ENCODE measurements around the gene TRPC4.

DNA sequence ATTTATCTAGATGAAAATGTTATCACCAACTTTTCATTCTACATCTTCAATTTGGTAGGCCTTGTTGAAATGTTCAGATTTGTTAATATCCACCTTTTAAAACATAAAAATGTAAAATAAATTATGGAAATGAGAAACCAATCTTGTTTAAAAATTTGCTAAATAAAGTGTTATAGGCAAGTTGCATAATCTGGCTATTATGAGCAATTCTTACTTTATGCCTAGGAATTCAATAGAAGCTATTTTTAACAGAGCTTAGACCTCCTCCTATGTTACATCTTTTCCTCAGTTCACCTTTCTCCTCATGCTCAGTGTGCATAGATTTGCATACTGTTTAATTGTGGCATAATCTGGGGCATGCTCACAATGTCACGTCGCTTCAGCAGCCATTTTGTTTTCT is 183.1 kb downstream of the TRPC4 start:
- TF ChIP-seq, protein P1, sequence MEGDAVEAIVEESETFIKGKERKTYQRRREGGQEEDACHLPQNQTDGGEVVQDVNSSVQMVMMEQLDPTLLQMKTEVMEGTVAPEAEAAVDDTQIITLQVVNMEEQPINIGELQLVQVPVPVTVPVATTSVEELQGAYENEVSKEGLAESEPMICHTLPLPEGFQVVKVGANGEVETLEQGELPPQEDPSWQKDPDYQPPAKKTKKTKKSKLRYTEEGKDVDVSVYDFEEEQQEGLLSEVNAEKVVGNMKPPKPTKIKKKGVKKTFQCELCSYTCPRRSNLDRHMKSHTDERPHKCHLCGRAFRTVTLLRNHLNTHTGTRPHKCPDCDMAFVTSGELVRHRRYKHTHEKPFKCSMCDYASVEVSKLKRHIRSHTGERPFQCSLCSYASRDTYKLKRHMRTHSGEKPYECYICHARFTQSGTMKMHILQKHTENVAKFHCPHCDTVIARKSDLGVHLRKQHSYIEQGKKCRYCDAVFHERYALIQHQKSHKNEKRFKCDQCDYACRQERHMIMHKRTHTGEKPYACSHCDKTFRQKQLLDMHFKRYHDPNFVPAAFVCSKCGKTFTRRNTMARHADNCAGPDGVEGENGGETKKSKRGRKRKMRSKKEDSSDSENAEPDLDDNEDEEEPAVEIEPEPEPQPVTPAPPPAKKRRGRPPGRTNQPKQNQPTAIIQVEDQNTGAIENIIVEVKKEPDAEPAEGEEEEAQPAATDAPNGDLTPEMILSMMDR (IDR thresholded peaks at IDR 0.05): no peak
- TF ChIP-seq RFX5 (IDR thresholded peaks at IDR 0.05) (no peak), ZSCAN20 (CRISPR knock-in tag; IDR thresholded peaks at IDR 0.05) (no peak), EP300 (IDR thresholded peaks at IDR 0.05) (no peak), POLR2A (IDR thresholded peaks at IDR 0.05; ENCODE audit: low read length) (no peak), FOSB (CRISPR knock-in tag; IDR thresholded peaks at IDR 0.05) (no peak), JUN (IDR thresholded peaks at IDR 0.05) (no peak), RAD21 (conservative IDR thresholded peaks at IDR 0.05 in 1 of 2, IDR thresholded peaks at IDR 0.05 in 1 of 2) (no peak), CEBPB (IDR thresholded peaks at IDR 0.05) (no peak), MAFK (IDR thresholded peaks at IDR 0.05; ENCODE audit: partially characterized antibody) (no peak), EHMT2 (IDR thresholded peaks at IDR 0.05; ENCODE audit: low read depth) (no peak)
- TF ChIP-seq, protein P2, sequence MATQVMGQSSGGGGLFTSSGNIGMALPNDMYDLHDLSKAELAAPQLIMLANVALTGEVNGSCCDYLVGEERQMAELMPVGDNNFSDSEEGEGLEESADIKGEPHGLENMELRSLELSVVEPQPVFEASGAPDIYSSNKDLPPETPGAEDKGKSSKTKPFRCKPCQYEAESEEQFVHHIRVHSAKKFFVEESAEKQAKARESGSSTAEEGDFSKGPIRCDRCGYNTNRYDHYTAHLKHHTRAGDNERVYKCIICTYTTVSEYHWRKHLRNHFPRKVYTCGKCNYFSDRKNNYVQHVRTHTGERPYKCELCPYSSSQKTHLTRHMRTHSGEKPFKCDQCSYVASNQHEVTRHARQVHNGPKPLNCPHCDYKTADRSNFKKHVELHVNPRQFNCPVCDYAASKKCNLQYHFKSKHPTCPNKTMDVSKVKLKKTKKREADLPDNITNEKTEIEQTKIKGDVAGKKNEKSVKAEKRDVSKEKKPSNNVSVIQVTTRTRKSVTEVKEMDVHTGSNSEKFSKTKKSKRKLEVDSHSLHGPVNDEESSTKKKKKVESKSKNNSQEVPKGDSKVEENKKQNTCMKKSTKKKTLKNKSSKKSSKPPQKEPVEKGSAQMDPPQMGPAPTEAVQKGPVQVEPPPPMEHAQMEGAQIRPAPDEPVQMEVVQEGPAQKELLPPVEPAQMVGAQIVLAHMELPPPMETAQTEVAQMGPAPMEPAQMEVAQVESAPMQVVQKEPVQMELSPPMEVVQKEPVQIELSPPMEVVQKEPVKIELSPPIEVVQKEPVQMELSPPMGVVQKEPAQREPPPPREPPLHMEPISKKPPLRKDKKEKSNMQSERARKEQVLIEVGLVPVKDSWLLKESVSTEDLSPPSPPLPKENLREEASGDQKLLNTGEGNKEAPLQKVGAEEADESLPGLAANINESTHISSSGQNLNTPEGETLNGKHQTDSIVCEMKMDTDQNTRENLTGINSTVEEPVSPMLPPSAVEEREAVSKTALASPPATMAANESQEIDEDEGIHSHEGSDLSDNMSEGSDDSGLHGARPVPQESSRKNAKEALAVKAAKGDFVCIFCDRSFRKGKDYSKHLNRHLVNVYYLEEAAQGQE (IDR thresholded peaks at IDR 0.05): no peak
- TF ChIP-seq, protein P3, sequence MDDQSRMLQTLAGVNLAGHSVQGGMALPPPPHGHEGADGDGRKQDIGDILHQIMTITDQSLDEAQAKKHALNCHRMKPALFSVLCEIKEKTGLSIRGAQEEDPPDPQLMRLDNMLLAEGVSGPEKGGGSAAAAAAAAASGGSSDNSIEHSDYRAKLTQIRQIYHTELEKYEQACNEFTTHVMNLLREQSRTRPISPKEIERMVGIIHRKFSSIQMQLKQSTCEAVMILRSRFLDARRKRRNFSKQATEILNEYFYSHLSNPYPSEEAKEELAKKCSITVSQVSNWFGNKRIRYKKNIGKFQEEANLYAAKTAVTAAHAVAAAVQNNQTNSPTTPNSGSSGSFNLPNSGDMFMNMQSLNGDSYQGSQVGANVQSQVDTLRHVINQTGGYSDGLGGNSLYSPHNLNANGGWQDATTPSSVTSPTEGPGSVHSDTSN (IDR thresholded peaks at IDR 0.05): no peak
- TF ChIP-seq, protein P4, sequence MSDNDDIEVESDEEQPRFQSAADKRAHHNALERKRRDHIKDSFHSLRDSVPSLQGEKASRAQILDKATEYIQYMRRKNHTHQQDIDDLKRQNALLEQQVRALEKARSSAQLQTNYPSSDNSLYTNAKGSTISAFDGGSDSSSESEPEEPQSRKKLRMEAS (IDR thresholded peaks at IDR 0.05): no peak

Data from A549 (cell line).